HUES48 (cell line): Measurements from ENCODE around the gene FRMD8.
"Not testable (repeated sequence)": the region's sequence is repeated elsewhere in the genome, so short reads cannot be mapped to it uniquely, and the experiment has no call there.

ENCODE experiments used
- H3K27ac ChIP-seq: one replicate; pipeline ENCODE4 v1.7.0; 2013; ENCODE audit warnings: low read depth, low read length, inconsistent platforms
- H3K27me3 ChIP-seq: 2 replicates; pipeline ENCODE4 v1.6.1; 2013; ENCODE audit warnings: mild to moderate bottlenecking, low read length; ENCODE audit not compliant: control insufficient read depth, insufficient read depth
- H3K36me3 ChIP-seq: 2 replicates; pipeline ENCODE4 v1.6.1; 2013; ENCODE audit warnings: low read length; ENCODE audit not compliant: control insufficient read depth, insufficient read depth
- H3K4me1 ChIP-seq: 2 replicates; pipeline ENCODE4 v1.6.1; 2013; ENCODE audit warnings: mild to moderate bottlenecking, low read length; ENCODE audit not compliant: control insufficient read depth, insufficient read depth
- H3K4me3 ChIP-seq: 2 replicates; pipeline ENCODE4 v1.5.1; 2013; ENCODE audit warnings: mild to moderate bottlenecking, low read depth, low read length
- H3K9ac ChIP-seq: 2 replicates; pipeline ENCODE4 v1.6.1; 2013; ENCODE audit warnings: mild to moderate bottlenecking, low read depth, low read length, moderate library complexity
- H3K9me3 ChIP-seq: 2 replicates; pipeline ENCODE4 v1.6.1; 2013; ENCODE audit warnings: low read length; ENCODE audit not compliant: control insufficient read depth, insufficient read depth

FRMD8 gene

DNA sequence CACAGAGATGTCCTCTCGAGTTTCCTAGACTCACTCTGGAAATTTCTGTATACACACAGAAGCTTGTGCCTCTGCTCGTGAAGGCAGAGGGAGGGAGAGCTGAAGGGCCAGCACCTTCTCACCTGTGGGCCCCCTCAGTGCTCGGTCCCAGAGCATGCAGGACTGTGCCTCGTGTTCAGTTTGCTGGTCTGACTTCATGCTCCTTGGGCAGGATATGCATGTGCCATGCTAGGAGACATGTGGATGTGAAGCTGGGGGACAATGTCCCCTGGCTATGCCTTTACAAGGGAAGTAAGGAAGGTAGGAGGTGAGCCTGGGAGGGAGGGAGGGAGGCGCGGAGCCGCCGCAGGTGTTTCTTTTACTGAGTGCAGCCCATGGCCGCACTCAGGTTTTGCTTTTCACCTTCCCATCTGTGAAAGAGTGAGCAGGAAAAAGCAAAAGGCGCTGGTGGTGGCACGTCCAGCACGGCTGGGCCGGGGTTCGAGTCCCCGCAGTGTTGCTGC, 58.7 kb downstream of the FRMD8 start:
- no peaks in the 10 kb centered on the region for H3K9me3 ChIP-seq
- no peaks in the 10 kb centered on the region; the same call in 1 of the 2 replicates for H3K4me1 ChIP-seq
- no peak overlapping the region for H3K27ac ChIP-seq
- H3K9ac ChIP-seq = no peak overlapping the region
- H3K27me3 ChIP-seq = no peaks in the 10 kb centered on the region
- H3K4me3 ChIP-seq = no peak overlapping the region
- H3K36me3 ChIP-seq = no peaks in the 10 kb centered on the region

DNA sequence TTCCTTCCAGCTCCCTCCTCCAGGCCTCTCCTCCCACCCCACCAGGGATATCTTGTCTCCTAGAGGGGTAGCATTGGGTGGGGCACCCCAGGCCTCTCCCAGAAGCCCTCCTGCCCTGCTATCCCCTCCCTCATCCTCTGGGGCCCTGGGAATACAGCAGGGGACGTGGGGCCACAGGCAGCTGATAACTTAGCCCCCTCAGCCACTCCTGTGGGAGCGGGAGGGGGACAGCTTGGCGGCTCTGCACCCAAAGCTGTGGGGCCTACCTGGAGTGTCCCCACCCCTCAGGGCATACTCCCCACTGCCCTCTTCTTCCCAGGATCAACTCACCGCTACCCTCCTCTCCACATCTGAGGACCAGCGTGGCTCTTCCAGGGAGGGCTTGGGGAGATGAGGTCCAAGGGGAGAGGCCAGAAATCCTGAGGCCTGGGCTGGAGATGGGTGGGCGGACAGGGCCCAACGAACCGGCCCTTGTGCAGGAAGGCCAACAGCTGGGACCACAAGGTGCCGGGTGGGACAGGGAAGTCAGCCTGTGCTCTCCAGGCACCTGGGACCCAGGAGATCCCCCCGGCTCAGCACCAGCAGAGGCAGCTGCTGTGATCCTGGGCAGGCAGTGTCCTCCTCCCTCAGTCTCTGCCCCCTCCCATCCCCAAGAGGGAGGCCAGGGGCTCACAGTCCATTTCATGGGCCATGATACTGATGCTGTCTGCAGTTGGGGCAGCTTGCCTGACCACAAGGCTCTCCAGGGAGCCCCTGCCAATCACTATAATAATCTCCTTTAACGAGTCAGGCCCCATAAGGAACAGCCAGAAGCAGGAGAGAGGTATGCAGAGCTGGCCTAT, 59.4 kb downstream of the FRMD8 start:
- Histone ChIP-seq H3K4me1 (no peaks in the 10 kb centered on the region; the same call in 1 of the 2 replicates), H3K9ac (no peak overlapping the region), H3K4me3 (no peak overlapping the region), H3K9me3 (no peaks in the 10 kb centered on the region), H3K27me3 (no peaks in the 10 kb centered on the region), H3K36me3 (no peaks in the 10 kb centered on the region), H3K27ac (no peak overlapping the region)

DNA sequence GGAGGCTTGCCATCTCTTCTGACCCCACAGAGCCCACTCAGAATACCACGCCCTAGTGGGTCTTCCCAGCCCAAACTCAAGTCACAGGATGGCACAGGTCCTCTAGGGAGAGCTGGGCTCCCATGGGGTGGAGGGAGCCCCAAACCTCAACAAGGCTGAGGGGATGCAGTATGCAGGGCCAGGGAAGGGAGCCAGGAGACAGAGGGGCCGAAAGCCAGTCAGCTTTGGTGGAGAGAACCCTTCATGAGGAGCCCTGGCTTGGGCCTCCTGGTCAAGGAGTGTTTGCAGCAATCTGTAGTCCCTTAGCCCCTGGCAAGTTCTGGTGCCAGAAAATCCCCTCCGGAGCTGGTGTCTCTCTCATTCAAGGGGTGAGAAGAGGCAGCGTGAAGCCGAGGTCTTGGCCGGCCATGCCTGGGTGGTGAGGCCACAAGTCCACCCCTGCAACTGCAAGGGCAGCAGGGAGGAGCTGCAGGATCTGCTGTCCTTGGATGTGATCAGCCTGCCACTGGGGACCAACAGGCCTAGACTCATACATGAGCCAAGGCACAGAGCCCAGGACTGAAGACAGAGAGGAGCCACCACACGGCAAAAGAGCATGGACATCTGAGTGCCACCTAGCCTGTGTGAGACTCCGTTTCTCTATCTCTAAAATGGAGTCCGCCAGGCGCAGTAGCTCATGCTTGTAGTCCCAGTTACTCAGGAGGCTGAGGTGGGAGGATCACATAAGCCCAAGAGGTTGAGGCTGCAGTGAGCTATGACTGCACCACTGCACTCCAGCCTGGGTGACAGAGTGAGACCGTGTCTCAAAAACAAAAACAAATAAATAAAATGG, 60.2 kb downstream of the FRMD8 start:
- H3K27ac ChIP-seq = no peak overlapping the region
- no peaks in the 10 kb centered on the region for H3K36me3 ChIP-seq
- no peak overlapping the region for H3K9ac ChIP-seq
- H3K4me1 ChIP-seq = no peaks in the 10 kb centered on the region
- no peaks in the 10 kb centered on the region for H3K27me3 ChIP-seq
- H3K4me3 ChIP-seq = no peak overlapping the region
- no peaks in the 10 kb centered on the region for H3K9me3 ChIP-seq

DNA sequence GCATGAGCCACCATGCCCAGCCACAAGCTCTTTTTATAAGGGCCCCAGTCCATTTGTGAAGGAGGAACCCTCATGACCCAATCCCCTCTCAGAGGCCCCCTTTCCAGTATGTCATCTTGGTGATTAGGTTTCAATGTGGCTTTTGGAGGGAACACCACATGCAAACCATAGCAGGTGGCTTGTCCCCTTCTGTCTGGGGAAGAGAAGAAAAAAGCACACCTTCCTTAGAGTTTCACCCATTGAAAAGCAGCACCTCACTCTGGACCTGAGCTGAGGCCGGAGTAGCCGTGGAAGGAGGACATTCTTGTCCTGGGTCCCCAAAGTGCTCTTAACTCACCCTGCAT, 61.6 kb downstream of the FRMD8 start:
- Histone ChIP-seq H3K27ac (no peak overlapping the region), H3K9ac (no peak overlapping the region)

DNA sequence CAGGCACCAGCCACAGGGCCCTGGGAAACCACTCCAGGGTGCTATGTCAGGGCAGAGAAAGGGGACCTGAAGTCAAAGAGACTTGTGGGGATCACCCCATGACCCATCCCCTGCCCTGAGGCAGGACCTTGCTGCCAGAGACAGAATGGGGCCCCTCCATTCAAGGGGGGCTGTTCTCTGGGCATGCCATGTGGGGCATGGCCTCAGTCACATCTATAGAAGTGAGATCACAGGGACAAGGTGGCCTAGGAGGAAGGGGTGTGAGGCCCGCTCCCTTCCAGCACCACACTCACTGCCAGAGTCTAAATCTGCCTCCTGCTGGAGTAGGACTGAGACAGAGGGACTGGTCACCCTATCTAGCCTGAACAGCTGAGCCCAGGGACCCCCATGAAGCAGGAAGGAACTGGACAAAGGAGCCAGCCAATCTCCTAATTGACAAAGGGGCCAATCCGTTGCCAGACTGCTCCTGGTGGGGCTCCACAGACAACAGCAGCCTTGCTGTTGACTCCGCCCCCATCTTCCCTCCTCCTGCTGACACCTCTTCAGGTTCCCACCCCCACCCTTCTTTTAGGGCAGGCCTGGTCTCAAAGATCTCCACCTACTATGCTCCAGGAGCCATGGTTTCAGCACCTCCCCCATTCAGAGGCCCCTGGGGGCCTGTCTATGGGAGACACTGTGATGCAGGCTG, 62.1 kb downstream of the FRMD8 start:
- Histone ChIP-seq H3K27me3 (no peaks in the 10 kb centered on the region), H3K9ac (no peak overlapping the region), H3K9me3 (no peaks in the 10 kb centered on the region), H3K27ac (no peak overlapping the region), H3K4me3 (no peak overlapping the region), H3K36me3 (no peaks in the 10 kb centered on the region), H3K4me1 (no peaks in the 10 kb centered on the region)

More for the DNA sequence above, 61.6 kb downstream of the FRMD8 start:
- Histone ChIP-seq H3K36me3 (no peaks in the 10 kb centered on the region), H3K9me3 (no peaks in the 10 kb centered on the region), H3K4me1 (no peaks in the 10 kb centered on the region), H3K4me3 (no peak overlapping the region), H3K27me3 (no peaks in the 10 kb centered on the region)

DNA sequence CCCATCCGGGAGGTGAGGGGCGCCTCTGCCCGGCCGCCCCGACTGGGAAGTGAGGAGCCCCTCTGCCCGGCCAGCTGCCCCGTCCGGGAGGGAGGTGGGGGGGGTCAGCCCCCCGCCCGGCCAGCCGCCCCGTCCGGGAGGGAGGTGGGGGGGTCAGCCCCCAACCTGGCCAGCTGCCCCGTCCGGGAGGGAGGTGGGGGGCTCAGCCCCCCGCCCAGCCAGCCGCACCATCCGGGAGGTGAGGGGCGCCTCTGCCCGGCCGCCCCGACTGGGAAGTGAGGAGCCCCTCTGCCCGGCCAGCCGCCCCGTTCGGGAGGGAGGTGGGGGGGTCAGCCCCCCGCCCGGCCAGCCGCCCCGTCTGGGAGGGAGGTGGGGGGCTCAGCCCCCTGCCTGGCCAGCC, 64.9 kb downstream of the FRMD8 start:
- not testable (repeated sequence) for H3K36me3 ChIP-seq, H3K9ac ChIP-seq, H3K27ac ChIP-seq, H3K4me1 ChIP-seq, H3K4me3 ChIP-seq, H3K9me3 ChIP-seq
- peaks cover 22% of the 10 kb centered on the region for H3K27me3 ChIP-seq

DNA sequence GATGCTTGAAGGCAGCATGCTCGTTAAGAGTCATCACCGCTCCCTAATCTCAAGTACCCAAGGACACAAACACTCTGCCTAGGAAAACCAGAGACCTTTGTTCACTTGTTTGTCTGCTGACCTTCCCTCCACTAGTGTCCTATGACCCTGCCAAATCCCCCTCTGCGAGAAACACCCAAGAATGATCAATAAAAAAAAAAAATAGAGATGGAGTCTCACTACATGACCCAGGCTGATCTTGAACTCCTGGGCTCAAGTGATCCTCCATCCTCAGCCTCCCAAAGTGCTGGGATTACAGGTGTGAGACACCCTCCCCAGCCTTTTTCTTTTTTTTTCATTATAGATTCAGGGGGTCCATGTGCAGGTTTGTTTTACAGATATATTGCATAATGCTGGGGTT, 65.8 kb downstream of the FRMD8 start:
- not testable (repeated sequence) for H3K4me1 ChIP-seq, H3K4me3 ChIP-seq, H3K27ac ChIP-seq, H3K9me3 ChIP-seq, H3K36me3 ChIP-seq, H3K9ac ChIP-seq
- H3K27me3 ChIP-seq = peaks cover 31% of the 10 kb centered on the region

DNA sequence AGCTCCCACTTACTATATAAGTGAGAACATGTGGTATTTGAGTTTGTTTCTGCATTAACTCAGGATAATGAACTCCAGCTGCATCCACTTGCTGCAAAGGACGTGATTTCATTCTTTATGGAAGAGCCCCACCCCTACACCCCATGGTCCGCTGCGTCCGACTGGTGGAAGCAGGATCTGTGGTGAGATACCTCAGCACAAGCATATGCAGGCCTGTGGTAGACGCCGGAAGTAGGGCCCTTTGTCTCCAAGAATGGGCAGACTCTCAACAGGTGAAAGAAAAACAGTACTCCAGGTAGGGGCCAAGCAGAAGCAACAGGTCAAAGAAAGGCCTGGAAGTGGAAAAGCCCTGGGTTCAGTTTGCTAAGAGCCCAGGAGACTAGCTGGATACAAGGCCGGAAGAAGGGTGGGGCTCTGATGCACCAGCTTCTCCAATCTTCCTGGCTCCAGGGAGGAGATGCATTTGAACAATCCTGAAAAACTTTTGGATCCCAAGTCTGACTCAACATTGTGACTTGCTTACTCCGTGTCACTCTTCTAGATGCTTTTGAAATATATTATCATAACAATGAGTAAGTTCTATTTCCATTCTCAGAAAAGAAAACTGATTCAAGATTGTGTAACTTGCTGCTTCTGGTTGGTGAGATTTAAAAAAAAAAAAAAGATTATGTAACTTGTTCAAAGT, 66.5 kb downstream of the FRMD8 start:
- Histone ChIP-seq H3K4me1 (peaks cover 3% of the 10 kb centered on the region; the same call in 1 of the 2 replicates), H3K27ac (no peak overlapping the region), H3K9ac (no peak overlapping the region)

DNA sequence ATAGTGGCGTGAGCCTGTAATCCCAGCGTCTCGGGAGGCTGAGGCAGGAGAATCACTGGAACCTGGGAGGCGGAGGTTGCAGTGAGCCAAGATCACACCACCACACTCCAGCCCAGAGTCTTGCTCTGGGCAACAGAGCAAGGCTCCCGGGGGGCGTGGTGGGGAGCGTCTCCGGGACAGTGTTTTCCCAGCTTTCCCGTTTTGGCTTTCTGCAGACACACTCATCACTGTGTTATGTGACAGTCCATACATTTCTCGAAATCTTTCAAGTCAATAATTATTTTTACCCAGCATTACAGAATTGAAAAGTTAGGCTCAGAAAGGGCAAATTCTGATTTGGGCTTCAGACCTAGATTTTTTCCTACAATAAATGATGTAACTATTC, 67.9 kb downstream of the FRMD8 start:
- Histone ChIP-seq H3K36me3 (no peaks in the 10 kb centered on the region), H3K9ac (no peak overlapping the region), H3K4me1 (peaks cover 4% of the 10 kb centered on the region; the same call in 1 of the 2 replicates), H3K27me3 (peaks cover 52% of the 10 kb centered on the region), H3K9me3 (no peaks in the 10 kb centered on the region), H3K27ac (no peak overlapping the region), H3K4me3 (no peak overlapping the region; the same call in 1 of the 2 replicates)

More for the DNA sequence above, 66.5 kb downstream of the FRMD8 start:
- H3K4me3 ChIP-seq = no peak overlapping the region
- no peaks in the 10 kb centered on the region for H3K36me3 ChIP-seq
- peaks cover 38% of the 10 kb centered on the region for H3K27me3 ChIP-seq
- H3K9me3 ChIP-seq = no peaks in the 10 kb centered on the region

DNA sequence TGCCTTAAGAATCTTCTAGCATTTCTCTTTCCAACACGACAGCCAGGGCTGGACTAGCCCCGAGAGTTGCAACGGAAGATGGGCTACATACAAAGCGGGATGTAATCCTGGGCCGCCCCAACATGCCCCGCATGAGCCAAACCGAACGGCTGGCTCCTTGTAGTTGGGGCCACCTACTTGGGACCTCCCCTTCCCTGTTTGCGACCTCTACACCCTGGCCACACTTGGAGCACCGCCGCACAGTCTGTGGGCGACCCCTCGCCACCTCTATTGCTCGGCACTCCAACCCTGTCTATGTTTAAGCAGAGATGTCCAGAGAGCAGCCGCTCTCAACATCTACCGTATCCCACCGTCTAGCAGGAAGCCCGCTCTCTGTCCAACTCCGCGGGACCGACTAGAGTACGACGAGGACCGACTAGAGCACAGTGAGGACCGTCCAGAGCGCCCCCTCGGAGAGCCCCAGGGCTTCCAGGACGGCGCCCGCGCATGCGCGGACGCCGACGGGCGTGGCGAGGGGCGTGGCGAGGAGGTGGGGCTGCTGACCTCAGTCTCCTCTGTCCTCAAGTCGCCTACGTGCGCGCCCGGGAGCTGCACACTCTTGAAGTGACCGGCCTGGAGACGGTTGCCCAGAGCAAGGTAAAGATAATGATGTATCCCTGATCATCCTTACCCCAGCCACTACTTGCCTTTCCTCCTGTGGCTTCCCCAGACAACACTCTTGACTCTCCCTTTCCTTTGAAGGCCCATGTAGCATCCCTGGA, 68.4 kb downstream of the FRMD8 start:
- H3K4me1 ChIP-seq = peaks cover 6% of the 10 kb centered on the region; the same call in 1 of the 2 replicates
- H3K4me3 ChIP-seq = peak overlapping the region; percentile 49
- no peaks in the 10 kb centered on the region for H3K9me3 ChIP-seq
- no peak overlapping the region for H3K27ac ChIP-seq
- no peaks in the 10 kb centered on the region for H3K36me3 ChIP-seq
- H3K9ac ChIP-seq = no peak overlapping the region
- H3K27me3 ChIP-seq = peaks cover 55% of the 10 kb centered on the region
